ENCODE data around the gene KCNK6. TPM values are rescaled to one million over a fixed set of nuclear protein-coding genes. Genes with fewer than 3 reads are reported as not detected.

The KCNK6 gene
- total RNA-seq, 1 donor from 2014 or later: 23.1 TPM

GRCh38 chr19:38360839-38361631 lies 41.4 kb downstream of the KCNK6 start:
- intact Hi-C loops (cut with micrococcal nuclease): no loop called here

GRCh38 chr19:38361633-38362075 lies 42.0 kb downstream of the KCNK6 start:
- intact Hi-C loops (cut with micrococcal nuclease): loop anchor here (1.0 to 2.0 kb wide), 4 partner anchors 13 to 45 kb away; partner anchors contain the start of genes GGN, PSMD8 and SPRED3

- intact Hi-C loops (cut with micrococcal nuclease): loop anchor here (1.0 to 2.0 kb wide), 4 partner anchors 12 to 46 kb away; partner anchors contain the start of genes GGN, PSMD8 and SPRED3
These were observed 42.7 kb downstream of the KCNK6 start for GRCh38 chr19:38362076-38362945.

GRCh38 chr19:38362946-38363688 lies 43.5 kb downstream of the KCNK6 start:
- intact Hi-C loops (cut with micrococcal nuclease): loop anchor here (1.0 to 2.0 kb wide), 4 partner anchors 11 to 47 kb away; partner anchors contain the start of genes GGN, PSMD8 and SPRED3

GRCh38 chr19:38367041-38367440 lies 47.4 kb downstream of the KCNK6 start:
- intact Hi-C loops (cut with micrococcal nuclease): no loop called here

GRCh38 chr19:38369584-38369983 lies 49.9 kb downstream of the KCNK6 start:
- intact Hi-C loops (cut with micrococcal nuclease): no loop called here

GRCh38 chr19:38370299-38370698 lies 50.7 kb downstream of the KCNK6 start:
- intact Hi-C loops (cut with micrococcal nuclease): no loop called here

- intact Hi-C loops (cut with micrococcal nuclease): no loop called here
These were observed 51.4 kb downstream of the KCNK6 start for GRCh38 chr19:38371081-38371480.

- intact Hi-C loops (cut with micrococcal nuclease): loop anchor here (1.0 to 2.0 kb wide), 6 partner anchors 12 to 556 kb away; partner anchors contain the start of genes FAM98C, MRPS12 and SARS2
These were observed 54.3 kb downstream of the KCNK6 start for GRCh38 chr19:38373907-38374331.

- intact Hi-C loops (cut with micrococcal nuclease): loop anchor here (1.0 to 2.0 kb wide), 6 partner anchors 12 to 556 kb away; partner anchors contain the start of genes FAM98C, MRPS12 and SARS2
These were observed 54.9 kb downstream of the KCNK6 start, which contains the start of gene PSMD8 for GRCh38 chr19:38374332-38375097. TSS of gene PSMD8 (plus strand) at chr19:38374571. CDS start at chr19:38374602, 31 bp downstream.

- intact Hi-C loops (cut with micrococcal nuclease): loop anchor here (2.0 kb wide), 1 partner anchor 28 kb away; the partner anchor contains the start of gene FAM98C
These were observed 55.5 kb downstream of the KCNK6 start for GRCh38 chr19:38375098-38375493.

- intact Hi-C loops (cut with micrococcal nuclease): loop anchor here (2.0 kb wide), 1 partner anchor 27 kb away; the partner anchor contains the start of gene FAM98C
These were observed 56.1 kb downstream of the KCNK6 start for GRCh38 chr19:38375748-38376147.

GRCh38 chr19:38376576-38376975 lies 56.9 kb downstream of the KCNK6 start:
- intact Hi-C loops (cut with micrococcal nuclease): no loop called here

GRCh38 chr19:38377052-38377451 lies 57.4 kb downstream of the KCNK6 start:
- intact Hi-C loops (cut with micrococcal nuclease): no loop called here

- intact Hi-C loops (cut with micrococcal nuclease): no loop called here
These were observed 59.2 kb downstream of the KCNK6 start for GRCh38 chr19:38378866-38379265.

- intact Hi-C loops (cut with micrococcal nuclease): no loop called here
These were observed 61.5 kb downstream of the KCNK6 start for GRCh38 chr19:38381138-38381537.

Measured in T-helper 2 cell treated with Interferon-gamma antibody and Interleukin-4, amounts not matched to agents 100 ng/mL and 5 ng/mL, for 36 hours (primary cell).